Panc1 (cell line): ENCODE results near the gene TMEM31. TPM values are rescaled to one million over a fixed set of nuclear protein-coding genes. Genes with fewer than 3 reads are reported as not detected.

Experiments
- ATAC-seq: fragments of 200-7000 bp; cut with Tn5 transposase; 2 replicates; pipeline ENCODE4 v1.9.1; 2020; ENCODE audit warnings: mild to moderate bottlenecking, moderate library complexity
- BruUV-seq: library from RNA; stranded (reverse); fragments of 400-500 nt; replicated peaks from 2 replicates; lab custom pipeline; 2021; lab: Mats Ljungman, UMichigan
- CTCF ChIA-PET: fragments of 300-600 bp; sonication (Branson Sonifier 250); formaldehyde crosslinking; loops from one replicate; lab custom pipeline; 2022; ENCODE audit warnings: antibody characterized with exemption; lab: Charles Lee
- POLR2A ChIA-PET: fragments of 300-600 bp; sonication (Branson Sonifier 250); formaldehyde crosslinking; loops from one replicate; lab custom pipeline; 2022; ENCODE audit warnings: antibody characterized with exemption; lab: Charles Lee
- DNase-seq: peaks from one replicate; pipeline ENCODE4 v3.0.0-alpha.2; 2010; ENCODE audit warnings: low read depth, low spot score
- H3K27ac ChIP-seq: 2 replicates; pipeline ENCODE4 v1.5.1; 2011; ENCODE audit warnings: mild to moderate bottlenecking, low read length, inconsistent platforms
- H3K27me3 ChIP-seq: fragments of 200-500 bp; sonication (Bioruptor generic); 2 replicates; pipeline ENCODE4 v1.6.0; 2014; ENCODE audit warnings: low read length, inconsistent platforms; ENCODE audit not compliant: control insufficient read depth, insufficient read depth
- H3K36me3 ChIP-seq: fragments of 200-500 bp; sonication (Bioruptor generic); 2 replicates; pipeline ENCODE4 v1.5.1; 2014; ENCODE audit warnings: inconsistent platforms, mild to moderate bottlenecking, low read length, moderate library complexity; ENCODE audit not compliant: control insufficient read depth, insufficient read depth
- H3K4me1 ChIP-seq: 2 replicates; pipeline ENCODE4 v1.5.1; 2011; ENCODE audit warnings: inconsistent platforms, mild to moderate bottlenecking, low read length, moderate library complexity; ENCODE audit not compliant: control insufficient read depth, insufficient read depth
- H3K4me3 ChIP-seq, 2 experiments: 2 replicates each; pipeline ENCODE4 v1.5.1; 2011 to 2012; ENCODE audit warnings: low read depth in 2 of 2, low read length in 2 of 2, mild to moderate bottlenecking in 2 of 2, inconsistent platforms in 1 of 2, moderate library complexity in 1 of 2
- H3K9me3 ChIP-seq: fragments of 200-500 bp; sonication (Bioruptor generic); 2 replicates; pipeline ENCODE4 v1.5.1; 2014; ENCODE audit warnings: low read depth, mild to moderate bottlenecking, inconsistent platforms, low read length, moderate library complexity; ENCODE audit not compliant: control insufficient read depth, insufficient read depth
- POLR2AphosphoS5 ChIP-seq: IDR thresholded peaks from 2 replicates; pipeline ENCODE4 v1.6.1; 2012; ENCODE audit warnings: mild to moderate bottlenecking, low read depth, low read length, moderate library complexity
- REST ChIP-seq, 2 experiments: IDR thresholded peaks; 2 replicates each; pipeline ENCODE4 v1.6.1; 2011 to 2012; ENCODE audit warnings: low read depth in 2 of 2, control low read depth in 1 of 2, low read length in 1 of 2, mild to moderate bottlenecking in 1 of 2, moderate library complexity in 1 of 2; ENCODE audit not compliant: insufficient read depth in 1 of 2
- SIN3A ChIP-seq: IDR thresholded peaks from 2 replicates; pipeline ENCODE4 v1.6.1; 2012; ENCODE audit warnings: low read depth, mild to moderate bottlenecking, low read length, moderate library complexity, borderline replicate concordance; ENCODE audit not compliant: insufficient read depth
- TCF7L2 ChIP-seq: IDR thresholded peaks from 2 replicates; pipeline ENCODE4 v1.6.1; 2011; ENCODE audit warnings: mild to moderate bottlenecking, low read depth, low read length, inconsistent platforms
- in situ Hi-C: cut with HindIII; loops from 2 replicates; pipeline ENCODE4 v1.10.0; 2016; ENCODE audit warnings: low sequenced_read_pairs, low pct_unique_long_range_greater_than_20kb
- intact Hi-C: fragments of 100-400 bp; cut with micrococcal nuclease; formaldehyde crosslinking; loops from one replicate; pipeline ENCODE4 v1.10.0; 2022; ENCODE audit not compliant: unreplicated experiment
- total RNA-seq: library from RNA; stranded (reverse); gene quantifications from one replicate; pipeline ENCODE4 v1.2.1, GENCODE V29; 2021; ENCODE audit not compliant: unreplicated experiment
- TF ChIP-seq, protein P1 (sequence below): fragments of 450-650 bp; IDR thresholded peaks from 2 replicates; pipeline ENCODE4 v1.5.1; 2017; ENCODE audit warnings: mild to moderate bottlenecking

Gene TMEM31
- total RNA-seq, 1 experiment from 2014 or later, result not detected

DNA sequence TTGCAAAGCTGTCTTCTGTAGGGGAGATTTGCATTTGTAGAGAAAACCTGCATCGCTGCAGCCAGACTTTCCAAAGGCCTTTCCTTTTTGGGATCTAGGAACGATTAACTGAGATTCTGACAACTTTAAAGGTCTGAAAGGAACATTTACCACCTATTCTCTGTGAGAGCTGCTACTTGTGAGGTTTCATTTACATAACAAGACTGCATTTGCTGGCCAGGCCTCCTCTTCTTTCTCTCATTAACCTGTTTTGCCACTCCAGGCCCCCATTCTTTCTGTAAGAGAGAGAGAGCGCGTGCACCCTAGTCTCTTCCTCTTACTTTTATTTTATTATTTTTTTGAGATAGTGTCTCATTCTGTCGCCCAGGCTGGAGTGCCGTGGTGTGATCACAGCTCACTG, 31.6 kb downstream of the TMEM31 start:
- Histone ChIP-seq H3K4me3 (no peak overlapping the region), H3K27ac (no peak overlapping the region), H3K9me3 (no peaks in the 10 kb centered on the region), H3K27me3 (no peaks in the 10 kb centered on the region), H3K36me3 (no peaks in the 10 kb centered on the region), H3K4me1 (no peaks in the 10 kb centered on the region)
- ATAC-seq (no peak), DNase-seq (no peak)
- no TSS peak for BruUV-seq
- intact Hi-C loops, result no loop called here
- ChIA-PET CTCF (no interaction called here), POLR2A (no interaction called here)
- in situ Hi-C loops, result no loop called here
- TF ChIP-seq POLR2AphosphoS5 (no peak), SIN3A (no peak), REST (IDR thresholded peaks at IDR 0.05; ENCODE audit: insufficient read depth in 1 of 2, low read depth in 2 of 2, low read length in 1 of 2) (no peak), TCF7L2 (no peak)
- TF ChIP-seq, protein P1, sequence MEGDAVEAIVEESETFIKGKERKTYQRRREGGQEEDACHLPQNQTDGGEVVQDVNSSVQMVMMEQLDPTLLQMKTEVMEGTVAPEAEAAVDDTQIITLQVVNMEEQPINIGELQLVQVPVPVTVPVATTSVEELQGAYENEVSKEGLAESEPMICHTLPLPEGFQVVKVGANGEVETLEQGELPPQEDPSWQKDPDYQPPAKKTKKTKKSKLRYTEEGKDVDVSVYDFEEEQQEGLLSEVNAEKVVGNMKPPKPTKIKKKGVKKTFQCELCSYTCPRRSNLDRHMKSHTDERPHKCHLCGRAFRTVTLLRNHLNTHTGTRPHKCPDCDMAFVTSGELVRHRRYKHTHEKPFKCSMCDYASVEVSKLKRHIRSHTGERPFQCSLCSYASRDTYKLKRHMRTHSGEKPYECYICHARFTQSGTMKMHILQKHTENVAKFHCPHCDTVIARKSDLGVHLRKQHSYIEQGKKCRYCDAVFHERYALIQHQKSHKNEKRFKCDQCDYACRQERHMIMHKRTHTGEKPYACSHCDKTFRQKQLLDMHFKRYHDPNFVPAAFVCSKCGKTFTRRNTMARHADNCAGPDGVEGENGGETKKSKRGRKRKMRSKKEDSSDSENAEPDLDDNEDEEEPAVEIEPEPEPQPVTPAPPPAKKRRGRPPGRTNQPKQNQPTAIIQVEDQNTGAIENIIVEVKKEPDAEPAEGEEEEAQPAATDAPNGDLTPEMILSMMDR, result no peak

DNA sequence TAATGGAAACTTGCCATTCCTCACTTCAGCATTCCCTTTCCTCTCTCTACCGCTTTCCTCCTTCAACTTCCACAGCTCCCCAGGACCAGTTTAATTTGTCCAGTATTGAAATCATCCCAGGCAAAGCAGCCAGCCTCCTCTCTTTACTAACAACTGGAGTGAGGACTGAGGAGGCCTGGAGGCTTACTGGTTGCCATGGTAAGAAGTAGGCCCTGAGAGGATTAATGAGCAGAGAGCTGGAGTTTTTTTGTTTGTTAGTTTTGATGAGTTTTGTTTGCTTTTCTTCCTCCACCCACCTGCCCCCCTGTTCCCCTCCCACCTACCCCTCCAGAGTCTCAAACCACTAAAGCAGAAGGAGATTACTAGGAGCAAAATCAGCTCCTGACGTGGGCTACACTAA, 36.5 kb downstream of the TMEM31 start:
- in situ Hi-C loops (no loop called here), intact Hi-C loops (no loop called here)
- H3K27ac ChIP-seq, result no peak overlapping the region
- POLR2A ChIA-PET, result no interaction called here
- peaks cover 5% of the 10 kb centered on the region; the same call in 1 of the 2 replicates for H3K27me3 ChIP-seq
- H3K36me3 ChIP-seq, result no peaks in the 10 kb centered on the region
- H3K4me1 ChIP-seq, result no peaks in the 10 kb centered on the region
- no peak for TF ChIP-seq TCF7L2
- no peak for TF ChIP-seq REST (IDR thresholded peaks at IDR 0.05; ENCODE audit: insufficient read depth in 1 of 2, low read depth in 2 of 2, low read length in 1 of 2)
- TF ChIP-seq, protein P1, result no peak
- no peak for TF ChIP-seq POLR2AphosphoS5
- no peak for TF ChIP-seq SIN3A
- ATAC-seq (no peak), DNase-seq (no peak)
- CTCF ChIA-PET, result no interaction called here
- H3K9me3 ChIP-seq, result no peaks in the 10 kb centered on the region
- H3K4me3 ChIP-seq, result no peak overlapping the region
- BruUV-seq, result no TSS peak
